BLaER1 treated with 17β-estradiol and CSF1 and Interleukin-3, amounts not matched to agents 10 nM and 100 nM (cell line): ENCODE measurements around the gene NT5DC1.
A peak's percentile ranks its signal among the peaks of the same experiment; 100 is the strongest.

ENCODE experiments used
- H3K27ac ChIP-seq, 11 experiments: shearing (Covaris generic); formaldehyde crosslinking; 2 replicates each; pipeline ENCODE4 v1.8.1; 2022
- H3K27me3 ChIP-seq, 11 experiments: shearing (Covaris generic); formaldehyde crosslinking; 2 replicates each; pipeline ENCODE4 v1.8.1; 2022
- H3K36me3 ChIP-seq, 11 experiments: shearing (Covaris generic); formaldehyde crosslinking; 2 replicates each; pipeline ENCODE4 v1.8.1; 2022
- H3K4me1 ChIP-seq, 10 experiments: shearing (Covaris generic); formaldehyde crosslinking; 2 replicates each; pipeline ENCODE4 v1.8.1; 2022
- H3K4me2 ChIP-seq, 11 experiments: shearing (Covaris generic); formaldehyde crosslinking; 2 replicates each; pipeline ENCODE4 v1.8.1; 2022
- H3K4me3 ChIP-seq, 10 experiments: shearing (Covaris generic); formaldehyde crosslinking; 2 replicates each; pipeline ENCODE4 v1.8.1; 2022
- H3K9ac ChIP-seq, 11 experiments: shearing (Covaris generic); formaldehyde crosslinking; 2 replicates each; pipeline ENCODE4 v1.8.1; 2022
- H3K9me3 ChIP-seq, 11 experiments: shearing (Covaris generic); formaldehyde crosslinking; replicated peaks in 1 of 11; 2 replicates each; pipeline ENCODE4 v1.8.1; 2022
- H4K20me1 ChIP-seq, 11 experiments: shearing (Covaris generic); formaldehyde crosslinking; 2 replicates each; pipeline ENCODE4 v1.8.1; 2022
- Cebpa-rat ChIP-seq, 11 experiments: shearing (Covaris generic); IDR thresholded peaks; 2 replicates each; pipeline ENCODE4 v1.8.1; 2022

The NT5DC1 gene

GRCh38 chr6:116139917-116140316 is 39.3 kb downstream of the NT5DC1 start:
- no peak for TF ChIP-seq Cebpa-rat (IDR thresholded peaks at IDR 0.05)

GRCh38 chr6:116144605-116145004 is 44.0 kb downstream of the NT5DC1 start:
- H3K4me2 ChIP-seq: peak overlapping the region in 2 of 11 experiments; percentile 15 to 28; a peak in 1 of 22 replicates
- peaks cover 0 to 10% (median 2%) of the 10 kb centered on the region in 10 experiments; a peak in 3 of 20 replicates for H3K4me1 ChIP-seq
- TF ChIP-seq Cebpa-rat (IDR thresholded peaks at IDR 0.05): no peak
- H3K27ac ChIP-seq: no peak overlapping the region
- no peaks in the 10 kb centered on the region for H3K9me3 ChIP-seq
- no peak overlapping the region for H3K4me3 ChIP-seq
- no peak overlapping the region for H3K9ac ChIP-seq
- H3K27me3 ChIP-seq: no peaks in the 10 kb centered on the region
- H3K36me3 ChIP-seq: no peaks in the 10 kb centered on the region
- H4K20me1 ChIP-seq: no peaks in the 10 kb centered on the region

More at GRCh38 chr6:116139917-116140316, 39.3 kb downstream of the NT5DC1 start:
- Histone ChIP-seq H3K4me3 (no peak overlapping the region), H3K27ac (no peak overlapping the region), H3K36me3 (no peaks in the 10 kb centered on the region), H3K9me3 (no peaks in the 10 kb centered on the region), H4K20me1 (no peaks in the 10 kb centered on the region), H3K27me3 (no peaks in the 10 kb centered on the region), H3K4me1 (peaks cover 0 to 10% (median 6%) of the 10 kb centered on the region in 10 experiments; a peak in 8 of 20 replicates), H3K4me2 (no peak overlapping the region), H3K9ac (no peak overlapping the region)

- Histone ChIP-seq H3K4me2 (no peak overlapping the region), H3K4me3 (no peak overlapping the region), H3K27me3 (no peaks in the 10 kb centered on the region), H3K9ac (no peak overlapping the region), H4K20me1 (no peaks in the 10 kb centered on the region), H3K27ac (no peak overlapping the region), H3K9me3 (no peaks in the 10 kb centered on the region), H3K36me3 (no peaks in the 10 kb centered on the region), H3K4me1 (peaks cover 0 to 10% (median 2%) of the 10 kb centered on the region in 10 experiments; a peak in 3 of 20 replicates)
- no peak for TF ChIP-seq Cebpa-rat (IDR thresholded peaks at IDR 0.05)
These were observed 45.4 kb downstream of the NT5DC1 start for GRCh38 chr6:116145803-116146675.

GRCh38 chr6:116152620-116153019 is 52.0 kb downstream of the NT5DC1 start:
- no peak overlapping the region for H3K4me3 ChIP-seq
- TF ChIP-seq Cebpa-rat (IDR thresholded peaks at IDR 0.05): no peak
- H3K9me3 ChIP-seq: no peaks in the 10 kb centered on the region
- no peak overlapping the region for H3K4me2 ChIP-seq
- H3K9ac ChIP-seq: no peak overlapping the region
- no peaks in the 10 kb centered on the region for H3K4me1 ChIP-seq
- H3K36me3 ChIP-seq: no peaks in the 10 kb centered on the region
- no peaks in the 10 kb centered on the region for H3K27me3 ChIP-seq
- H3K27ac ChIP-seq: no peak overlapping the region
- no peaks in the 10 kb centered on the region for H4K20me1 ChIP-seq

- no peak for TF ChIP-seq Cebpa-rat (IDR thresholded peaks at IDR 0.05)
- no peak overlapping the region for H3K4me2 ChIP-seq
- H3K27ac ChIP-seq: no peak overlapping the region
- H3K9ac ChIP-seq: no peak overlapping the region
- H3K4me3 ChIP-seq: no peak overlapping the region
- no peaks in the 10 kb centered on the region for H3K36me3 ChIP-seq
- H3K27me3 ChIP-seq: no peaks in the 10 kb centered on the region
- no peaks in the 10 kb centered on the region for H4K20me1 ChIP-seq
- no peaks in the 10 kb centered on the region for H3K4me1 ChIP-seq
- no peaks in the 10 kb centered on the region for H3K9me3 ChIP-seq
These were observed 54.2 kb downstream of the NT5DC1 start for GRCh38 chr6:116154887-116155286.

GRCh38 chr6:116156405-116157326 is 56.0 kb downstream of the NT5DC1 start:
- H3K36me3 ChIP-seq: 0 out of 22 replicates have a peak, but pooled peaks cover 0 to 5% (median 0%) of the 10 kb centered on the region in 11 experiments
- H3K27me3 ChIP-seq: no peaks in the 10 kb centered on the region
- H3K4me1 ChIP-seq: no peaks in the 10 kb centered on the region
- H3K27ac ChIP-seq: no peak overlapping the region
- no peak overlapping the region for H3K4me2 ChIP-seq
- H3K9ac ChIP-seq: no peak overlapping the region
- no peak overlapping the region for H3K4me3 ChIP-seq
- no peak for TF ChIP-seq Cebpa-rat (IDR thresholded peaks at IDR 0.05)
- H4K20me1 ChIP-seq: no peaks in the 10 kb centered on the region
- H3K9me3 ChIP-seq: no peaks in the 10 kb centered on the region

- Histone ChIP-seq H3K4me3 (no peak overlapping the region), H3K36me3 (0 out of 22 replicates have a peak, but pooled peaks cover 0 to 5% (median 0%) of the 10 kb centered on the region in 11 experiments), H4K20me1 (no peaks in the 10 kb centered on the region), H3K4me2 (no peak overlapping the region), H3K4me1 (no peaks in the 10 kb centered on the region), H3K9ac (no peak overlapping the region), H3K9me3 (no peaks in the 10 kb centered on the region), H3K27me3 (no peaks in the 10 kb centered on the region), H3K27ac (no peak overlapping the region)
- TF ChIP-seq Cebpa-rat (IDR thresholded peaks at IDR 0.05): no peak
These were observed 56.7 kb downstream of the NT5DC1 start for GRCh38 chr6:116157391-116157790.

- 0 out of 22 replicates have a peak, but pooled peaks cover 0 to 5% (median 0%) of the 10 kb centered on the region in 11 experiments for H3K36me3 ChIP-seq
- no peak overlapping the region for H3K4me3 ChIP-seq
- H3K4me2 ChIP-seq: no peak overlapping the region
- H3K9ac ChIP-seq: no peak overlapping the region
- no peaks in the 10 kb centered on the region for H4K20me1 ChIP-seq
- H3K4me1 ChIP-seq: no peaks in the 10 kb centered on the region
- no peaks in the 10 kb centered on the region for H3K27me3 ChIP-seq
- no peak for TF ChIP-seq Cebpa-rat (IDR thresholded peaks at IDR 0.05)
- no peak overlapping the region for H3K27ac ChIP-seq
- H3K9me3 ChIP-seq: no peaks in the 10 kb centered on the region; a peak in 1 of 22 replicates
These were observed 58.0 kb downstream of the NT5DC1 start for GRCh38 chr6:116158641-116159040.
